Progenitor cell of endocrine pancreas (in vitro differentiated cells): ENCODE measurements around the gene PCDH7. TPM values are rescaled to one million over a fixed set of nuclear protein-coding genes. Genes with fewer than 3 reads are reported as not detected.
A peak's percentile ranks its signal among the peaks of the same experiment; 100 is the strongest.

Source experiments
- DNase-seq: peaks from one replicate; pipeline ENCODE4 v3.0.0; 2021; ENCODE audit warnings: low spot score; ENCODE audit not compliant: unreplicated experiment
- H3K27ac Mint-ChIP-seq: 2 replicates; pipeline ENCODE4 v1.8.0; 2021; ENCODE audit warnings: mild to moderate bottlenecking, moderate library complexity, mixed read lengths
- H3K27me3 Mint-ChIP-seq: 2 replicates; pipeline ENCODE4 v1.8.0; 2021; ENCODE audit warnings: mixed read lengths
- H3K36me3 Mint-ChIP-seq: 2 replicates; pipeline ENCODE4 v1.8.0; 2022; ENCODE audit warnings: mixed read lengths; ENCODE audit not compliant: insufficient read depth
- H3K4me1 Mint-ChIP-seq: 2 replicates; pipeline ENCODE4 v1.8.0; 2021; ENCODE audit warnings: low read depth, mixed read lengths
- H3K4me3 Mint-ChIP-seq: 2 replicates; pipeline ENCODE4 v1.8.0; 2021; ENCODE audit warnings: low read depth, mild to moderate bottlenecking, moderate library complexity, mixed read lengths
- H3K9me3 Mint-ChIP-seq: 2 replicates; pipeline ENCODE4 v1.8.0; 2021; ENCODE audit warnings: low read depth, mixed read lengths
- total RNA-seq: library from RNA; stranded (reverse); gene quantifications from 2 replicates; pipeline ENCODE4 v1.2.1, GENCODE V29; 2021
- TF ChIP-seq, protein P1 (sequence below): fragments of 200-600 bp; sonication (generic); IDR thresholded peaks from one replicate; pipeline ENCODE4 v1.5.0; 2021; ENCODE audit warnings: antibody characterized with exemption, mild to moderate bottlenecking; ENCODE audit not compliant: unreplicated experiment

The PCDH7 gene
- total RNA-seq, 1 donor from 2014 or later: 9.9 TPM

DNA sequence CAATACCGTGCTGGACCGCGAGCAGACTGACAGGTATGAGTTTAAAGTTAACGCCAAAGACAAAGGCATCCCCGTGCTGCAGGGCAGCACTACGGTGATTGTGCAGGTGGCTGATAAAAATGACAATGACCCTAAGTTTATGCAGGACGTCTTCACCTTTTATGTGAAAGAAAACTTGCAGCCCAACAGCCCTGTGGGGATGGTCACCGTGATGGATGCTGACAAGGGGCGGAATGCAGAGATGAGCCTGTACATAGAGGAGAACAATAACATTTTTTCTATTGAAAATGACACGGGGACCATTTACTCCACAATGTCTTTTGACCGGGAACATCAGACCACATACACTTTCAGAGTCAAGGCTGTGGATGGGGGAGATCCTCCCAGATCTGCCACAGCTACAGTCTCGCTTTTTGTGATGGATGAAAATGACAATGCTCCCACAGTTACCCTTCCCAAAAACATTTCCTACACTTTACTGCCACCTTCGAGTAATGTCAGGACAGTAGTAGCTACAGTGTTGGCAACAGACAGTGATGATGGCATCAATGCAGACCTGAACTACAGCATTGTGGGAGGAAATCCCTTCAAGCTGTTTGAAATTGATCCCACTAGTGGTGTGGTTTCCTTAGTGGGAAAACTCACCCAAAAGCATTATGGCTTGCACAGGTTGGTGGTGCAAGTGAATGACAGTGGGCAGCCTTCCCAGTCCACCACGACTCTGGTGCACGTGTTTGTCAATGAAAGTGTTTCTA is 3.2 kb downstream of the PCDH7 start:
- no peaks in the 10 kb centered on the region for H3K9me3 Mint-ChIP-seq
- TF ChIP-seq, protein P1, sequence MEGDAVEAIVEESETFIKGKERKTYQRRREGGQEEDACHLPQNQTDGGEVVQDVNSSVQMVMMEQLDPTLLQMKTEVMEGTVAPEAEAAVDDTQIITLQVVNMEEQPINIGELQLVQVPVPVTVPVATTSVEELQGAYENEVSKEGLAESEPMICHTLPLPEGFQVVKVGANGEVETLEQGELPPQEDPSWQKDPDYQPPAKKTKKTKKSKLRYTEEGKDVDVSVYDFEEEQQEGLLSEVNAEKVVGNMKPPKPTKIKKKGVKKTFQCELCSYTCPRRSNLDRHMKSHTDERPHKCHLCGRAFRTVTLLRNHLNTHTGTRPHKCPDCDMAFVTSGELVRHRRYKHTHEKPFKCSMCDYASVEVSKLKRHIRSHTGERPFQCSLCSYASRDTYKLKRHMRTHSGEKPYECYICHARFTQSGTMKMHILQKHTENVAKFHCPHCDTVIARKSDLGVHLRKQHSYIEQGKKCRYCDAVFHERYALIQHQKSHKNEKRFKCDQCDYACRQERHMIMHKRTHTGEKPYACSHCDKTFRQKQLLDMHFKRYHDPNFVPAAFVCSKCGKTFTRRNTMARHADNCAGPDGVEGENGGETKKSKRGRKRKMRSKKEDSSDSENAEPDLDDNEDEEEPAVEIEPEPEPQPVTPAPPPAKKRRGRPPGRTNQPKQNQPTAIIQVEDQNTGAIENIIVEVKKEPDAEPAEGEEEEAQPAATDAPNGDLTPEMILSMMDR: no peak
- H3K36me3 Mint-ChIP-seq: no peaks in the 10 kb centered on the region
- H3K4me3 Mint-ChIP-seq: peak overlapping the region; percentile 70
- H3K4me1 Mint-ChIP-seq: peaks cover 24% of the 10 kb centered on the region
- peaks cover 43% of the 10 kb centered on the region for H3K27me3 Mint-ChIP-seq
- no peak overlapping the region for H3K27ac Mint-ChIP-seq
- no peak for DNase-seq

DNA sequence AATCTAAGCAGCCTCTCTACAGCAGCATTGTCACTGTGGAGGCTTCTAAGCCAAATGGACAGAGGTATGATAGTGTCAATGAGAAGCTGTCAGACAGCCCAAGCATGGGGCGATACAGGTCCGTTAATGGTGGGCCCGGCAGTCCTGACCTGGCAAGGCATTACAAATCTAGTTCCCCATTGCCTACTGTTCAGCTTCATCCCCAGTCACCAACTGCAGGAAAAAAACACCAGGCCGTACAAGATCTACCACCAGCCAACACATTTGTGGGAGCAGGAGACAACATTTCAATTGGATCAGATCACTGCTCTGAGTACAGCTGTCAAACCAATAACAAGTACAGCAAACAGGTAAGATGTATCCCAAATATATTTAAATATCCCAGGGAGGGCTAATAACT is 4.1 kb downstream of the PCDH7 start:
- peaks cover 17% of the 10 kb centered on the region for H3K4me1 Mint-ChIP-seq
- H3K27me3 Mint-ChIP-seq: peaks cover 34% of the 10 kb centered on the region
- TF ChIP-seq, protein P1: no peak
- DNase-seq: no peak
- H3K27ac Mint-ChIP-seq: no peak overlapping the region
- no peaks in the 10 kb centered on the region for H3K36me3 Mint-ChIP-seq
- peak overlapping the region; percentile 70 for H3K4me3 Mint-ChIP-seq
- H3K9me3 Mint-ChIP-seq: no peaks in the 10 kb centered on the region

DNA sequence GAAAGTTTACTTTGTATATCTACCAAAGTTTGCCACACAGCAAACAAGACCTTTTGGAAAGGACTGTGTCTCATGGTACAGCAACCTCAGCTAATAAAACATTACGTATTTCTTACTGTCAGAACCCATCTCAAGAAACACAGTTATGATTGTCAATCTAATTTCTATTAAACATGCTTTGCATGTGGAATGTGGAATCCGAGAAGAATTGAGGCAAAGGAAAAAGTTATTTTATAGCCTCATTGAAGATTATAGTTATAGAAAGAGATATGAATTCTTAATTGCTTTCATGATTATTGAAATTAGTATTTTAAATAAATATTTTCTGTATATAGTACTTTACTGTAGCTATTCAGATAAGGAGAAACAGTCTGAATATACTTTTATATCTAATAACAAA is 5.4 kb downstream of the PCDH7 start:
- DNase-seq: no peak
- Mint-ChIP-seq H3K27me3 (peaks cover 32% of the 10 kb centered on the region), H3K27ac (no peak overlapping the region), H3K4me1 (peaks cover 16% of the 10 kb centered on the region), H3K9me3 (no peaks in the 10 kb centered on the region), H3K4me3 (no peak overlapping the region), H3K36me3 (no peaks in the 10 kb centered on the region)
- TF ChIP-seq, protein P1: no peak

DNA sequence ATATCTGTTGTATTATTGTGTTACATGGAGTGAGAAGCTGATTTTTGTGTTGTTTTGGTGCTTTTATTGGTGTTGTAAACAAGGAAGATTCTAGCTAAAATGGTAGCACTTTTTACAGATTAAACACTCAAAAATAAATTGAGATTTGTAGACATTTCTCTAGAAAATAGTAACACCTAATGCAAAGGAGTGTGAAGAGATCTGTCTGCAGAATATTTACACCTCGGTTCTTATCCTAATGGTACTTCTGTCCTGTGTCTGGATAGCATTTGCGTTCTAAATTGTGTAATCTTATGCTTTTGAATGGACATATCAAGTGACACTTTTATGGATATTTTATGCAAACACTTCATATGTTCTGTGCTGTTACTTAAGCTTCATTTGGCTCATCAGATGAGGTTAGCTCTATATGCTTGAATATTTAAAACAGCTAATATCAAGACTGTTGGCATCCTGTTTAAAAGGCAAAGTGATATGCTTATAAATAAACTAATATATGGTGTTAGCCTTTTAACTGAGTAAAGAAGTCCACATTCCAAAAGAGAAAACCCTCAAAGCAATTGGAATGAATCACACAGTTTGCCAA is 6.0 kb downstream of the PCDH7 start:
- H3K4me1 Mint-ChIP-seq: peaks cover 15% of the 10 kb centered on the region
- no peak for DNase-seq
- no peak overlapping the region for H3K4me3 Mint-ChIP-seq
- peaks cover 27% of the 10 kb centered on the region for H3K27me3 Mint-ChIP-seq
- no peaks in the 10 kb centered on the region for H3K36me3 Mint-ChIP-seq
- no peaks in the 10 kb centered on the region for H3K9me3 Mint-ChIP-seq
- TF ChIP-seq, protein P1: no peak
- H3K27ac Mint-ChIP-seq: no peak overlapping the region

DNA sequence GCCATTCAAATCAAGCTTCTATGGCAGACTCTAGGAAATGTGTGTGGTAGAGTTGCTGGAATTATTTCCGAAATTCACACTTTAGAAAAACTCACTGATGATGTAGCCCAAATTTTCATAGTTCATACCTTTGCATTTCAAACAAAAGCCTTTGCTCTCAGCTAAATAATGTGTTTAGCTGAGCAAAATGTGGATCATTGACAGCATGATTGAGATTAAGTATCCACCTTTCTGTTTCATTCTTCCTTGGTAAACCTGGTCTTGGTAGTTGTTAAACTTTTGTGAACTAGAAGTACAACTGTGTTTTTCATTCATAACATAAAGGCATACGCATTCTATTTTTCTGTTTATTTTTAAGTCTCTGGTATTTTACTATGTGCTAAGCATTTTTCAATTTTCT is 7.2 kb downstream of the PCDH7 start:
- H3K9me3 Mint-ChIP-seq: no peaks in the 10 kb centered on the region
- H3K4me3 Mint-ChIP-seq: no peak overlapping the region
- H3K4me1 Mint-ChIP-seq: peaks cover 13% of the 10 kb centered on the region
- no peak for DNase-seq
- H3K27me3 Mint-ChIP-seq: peaks cover 20% of the 10 kb centered on the region
- peak overlapping the region; percentile 52 for H3K27ac Mint-ChIP-seq
- TF ChIP-seq, protein P1: no peak
- H3K36me3 Mint-ChIP-seq: no peaks in the 10 kb centered on the region
